ENCODE data around the gene NTRK2.

NTRK2 gene

GRCh38 chr9:84921175-84921574 lies 251.6 kb downstream of the NTRK2 start:
- in situ Hi-C loops (cut with HindIII; ENCODE audit: low pct_ligation_motif_present, low sequenced_read_pairs): no loop called here
- TF ChIP-seq CTCF (IDR thresholded peaks at IDR 0.05; ENCODE audit: low read depth, low read length, missing control alignments): no peak
- no peak for DNase-seq
- no peak overlapping the region for H3K27ac ChIP-seq
- no peaks in the 10 kb centered on the region for H3K36me3 ChIP-seq (replicated peaks)
- no peaks in the 10 kb centered on the region for H3K27me3 ChIP-seq (replicated peaks)
- H3K4me3 ChIP-seq (ENCODE audit: low read depth, low read length): no peak overlapping the region

GRCh38 chr9:84922051-84922450 lies 252.5 kb downstream of the NTRK2 start:
- Histone ChIP-seq H3K27ac (no peak overlapping the region), H3K4me3 (ENCODE audit: low read depth, low read length) (no peak overlapping the region), H3K27me3 (replicated peaks) (no peaks in the 10 kb centered on the region), H3K36me3 (replicated peaks) (no peaks in the 10 kb centered on the region)
- no peak for DNase-seq
- no peak for TF ChIP-seq CTCF (IDR thresholded peaks at IDR 0.05; ENCODE audit: low read depth, low read length, missing control alignments)
- in situ Hi-C loops (cut with HindIII; ENCODE audit: low pct_ligation_motif_present, low sequenced_read_pairs): no loop called here

- H3K27ac ChIP-seq: no peak overlapping the region
- in situ Hi-C loops (cut with HindIII; ENCODE audit: low pct_ligation_motif_present, low sequenced_read_pairs): no loop called here
- TF ChIP-seq CTCF (IDR thresholded peaks at IDR 0.05; ENCODE audit: low read depth, low read length, missing control alignments): no peak
- no peaks in the 10 kb centered on the region for H3K36me3 ChIP-seq (replicated peaks)
- DNase-seq: no peak
- H3K4me3 ChIP-seq (ENCODE audit: low read depth, low read length): no peak overlapping the region
- H3K27me3 ChIP-seq (replicated peaks): no peaks in the 10 kb centered on the region
Measured at GRCh38 chr9:84924266-84924665, 254.7 kb downstream of the NTRK2 start.

GRCh38 chr9:84925225-84925872 lies 255.8 kb downstream of the NTRK2 start:
- in situ Hi-C loops (cut with HindIII; ENCODE audit: low pct_ligation_motif_present, low sequenced_read_pairs): no loop called here
- Histone ChIP-seq H3K27ac (no peak overlapping the region), H3K27me3 (replicated peaks) (no peaks in the 10 kb centered on the region), H3K4me3 (ENCODE audit: low read depth, low read length) (no peak overlapping the region), H3K36me3 (replicated peaks) (no peaks in the 10 kb centered on the region)
- TF ChIP-seq CTCF (IDR thresholded peaks at IDR 0.05; ENCODE audit: low read depth, low read length, missing control alignments): no peak
- DNase-seq: no peak

GRCh38 chr9:84926793-84927192 lies 257.3 kb downstream of the NTRK2 start:
- in situ Hi-C loops (cut with HindIII; ENCODE audit: low pct_ligation_motif_present, low sequenced_read_pairs): no loop called here

More at GRCh38 chr9:84926793-84927192, 257.3 kb downstream of the NTRK2 start:
- DNase-seq: no peak
- Histone ChIP-seq H3K36me3 (replicated peaks) (no peaks in the 10 kb centered on the region), H3K4me3 (ENCODE audit: low read depth, low read length) (no peak overlapping the region), H3K27me3 (replicated peaks) (no peaks in the 10 kb centered on the region), H3K27ac (no peak overlapping the region)
- no peak for TF ChIP-seq CTCF (IDR thresholded peaks at IDR 0.05; ENCODE audit: low read depth, low read length, missing control alignments)
